Measurements from ENCODE around the gene SDHB. TPM values are rescaled to one million over a fixed set of nuclear protein-coding genes. Genes with fewer than 3 reads are reported as not detected.

The SDHB gene
- polyA plus RNA-seq, 1 of the 3 experiments (the other 2 are of a cell fraction) = 128 TPM

DNA sequence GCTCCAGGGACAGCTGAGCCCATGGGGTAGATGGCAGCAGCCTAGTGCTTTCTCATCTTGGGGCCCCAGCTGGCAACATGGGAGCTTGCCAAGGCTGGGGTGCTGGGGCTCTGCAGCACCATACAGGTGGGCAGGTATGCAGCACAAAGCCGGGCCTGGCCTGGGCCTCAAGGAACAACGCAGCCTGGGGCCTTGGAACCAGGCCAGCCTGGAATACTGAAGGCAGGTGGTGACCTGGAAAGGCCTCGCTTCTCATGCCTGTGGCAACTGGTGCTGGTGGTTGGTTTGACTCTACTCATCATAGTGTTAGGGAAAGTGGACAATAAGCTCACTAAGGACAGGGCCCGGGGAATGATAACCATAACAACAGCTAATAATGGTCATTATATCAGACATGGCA, 27.0 kb upstream of the SDHB start:
- no peaks in the 10 kb centered on the region for H3F3A ChIP-seq (replicated peaks; ENCODE audit: insufficient read depth)
- POLR2A ChIA-PET = no interaction called here
- H3K4me2 ChIP-seq = no peak overlapping the region
- no peaks in the 10 kb centered on the region for H3K79me2 ChIP-seq (ENCODE audit: insufficient read depth)
- no peaks in the 10 kb centered on the region for H3K9me3 ChIP-seq
- H4K20me1 ChIP-seq (ENCODE audit: insufficient read depth) = no peaks in the 10 kb centered on the region
- no peak overlapping the region for H3K4me3 ChIP-seq (ENCODE audit: low read depth in 2 of 2, low read length in 1 of 2)
- H3K4me1 ChIP-seq (ENCODE audit: control insufficient read depth in 1 of 2, insufficient read depth in 2 of 2, low read depth in 1 of 2, low read length in 1 of 2) = no peaks in the 10 kb centered on the region
- CTCF ChIA-PET = interaction anchor here (0.6 to 1.5 kb wide), 5 partner anchors 17 to 255 kb away, joined by 3 to 4 read pairs (median 3); no protein-coding TSS in a partner anchor
- WGBS (ENCODE audit: low lambda C conversion rate) = 70% methylated on average over 2 of the region's 4 CpGs
- H3K36me3 ChIP-seq (replicated peaks in 1 of 2; ENCODE audit: control insufficient read depth in 1 of 2, insufficient read depth in 2 of 2, low read length in 1 of 2) = no peaks in the 10 kb centered on the region
- no peak overlapping the region for H2AFZ ChIP-seq (ENCODE audit: low read depth)
- H3K27me3 ChIP-seq (ENCODE audit: insufficient read depth) = no peaks in the 10 kb centered on the region; the same call in 1 of the 2 replicates
- H3K9ac ChIP-seq = no peak overlapping the region
- TF ChIP-seq CTCF (IDR thresholded peaks at IDR 0.05) = no peak
- TF ChIP-seq NRF1 (IDR thresholded peaks at IDR 0.05; ENCODE audit: low read depth, low read length) = no peak
- no peak for TF ChIP-seq USF2 (IDR thresholded peaks at IDR 0.05; ENCODE audit: borderline replicate concordance, low read depth, low read length)
- no peak for TF ChIP-seq FOXM1 (IDR thresholded peaks at IDR 0.05; ENCODE audit: low read depth)
- TF ChIP-seq EP300 (IDR thresholded peaks at IDR 0.05; ENCODE audit: borderline replicate concordance in 1 of 2, low read depth in 1 of 2, low read length in 1 of 2) = no peak
- no peak for TF ChIP-seq TCF12 (IDR thresholded peaks at IDR 0.05)
- no peak for TF ChIP-seq GABPA (IDR thresholded peaks at IDR 0.05; ENCODE audit: low read depth)
- no peak for TF ChIP-seq ZBTB33 (IDR thresholded peaks at IDR 0.05; ENCODE audit: borderline replicate concordance, low read depth)
- no peak for TF ChIP-seq TEAD4 (IDR thresholded peaks at IDR 0.05; ENCODE audit: borderline replicate concordance, insufficient read depth)
- TF ChIP-seq RXRA (IDR thresholded peaks at IDR 0.05; ENCODE audit: borderline replicate concordance, low read depth) = no peak
- TF ChIP-seq, protein P1, sequence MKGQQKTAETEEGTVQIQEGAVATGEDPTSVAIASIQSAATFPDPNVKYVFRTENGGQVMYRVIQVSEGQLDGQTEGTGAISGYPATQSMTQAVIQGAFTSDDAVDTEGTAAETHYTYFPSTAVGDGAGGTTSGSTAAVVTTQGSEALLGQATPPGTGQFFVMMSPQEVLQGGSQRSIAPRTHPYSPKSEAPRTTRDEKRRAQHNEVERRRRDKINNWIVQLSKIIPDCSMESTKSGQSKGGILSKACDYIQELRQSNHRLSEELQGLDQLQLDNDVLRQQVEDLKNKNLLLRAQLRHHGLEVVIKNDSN (IDR thresholded peaks at IDR 0.05; ENCODE audit: borderline replicate concordance, low read depth) = no peak
- no peak for TF ChIP-seq TAF1 (IDR thresholded peaks at IDR 0.05; ENCODE audit: borderline replicate concordance, low read depth, low read length)
- TF ChIP-seq SIN3A (IDR thresholded peaks at IDR 0.05; ENCODE audit: borderline replicate concordance, low read depth, low read length) = no peak
- no peak for TF ChIP-seq CHD2 (IDR thresholded peaks at IDR 0.05; ENCODE audit: low read length, partially characterized antibody)
- DNase-seq = no peak
- no peaks in the 10 kb centered on the region for H3K9me2 ChIP-seq
- no peak overlapping the region for H3K27ac ChIP-seq (ENCODE audit: low read depth in 2 of 2, low read length in 1 of 2)
